HepG2 (cell line): ENCODE measurements around the gene CDX1. TPM values are rescaled to one million over a fixed set of nuclear protein-coding genes. Genes with fewer than 3 reads are reported as not detected.

Source experiments
- ATAC-seq: fragments of 200-7000 bp; cut with Tn5 transposase; 3 replicates; pipeline ENCODE4 v1.9.1; 2020; ENCODE audit warnings: mild to moderate bottlenecking, moderate library complexity
- BruUV-seq: library from RNA; stranded (reverse); fragments of 400-500 nt; replicated peaks from 2 replicates; lab custom pipeline; 2021; lab: Mats Ljungman, UMichigan
- CTCF ChIA-PET: fragments of 300-600 bp; formaldehyde crosslinking; extraction: SDS; loops from one replicate; lab custom pipeline; 2021; ENCODE audit warnings: low total read pairs, inconsistent platforms, low intra/inter-chr PET ratio; lab: Yijun Ruan, JAX
- POLR2A ChIA-PET: fragments of 350-600 bp; sonication (Branson Sonifier 250); formaldehyde crosslinking; loops from one replicate; lab custom pipeline; 2020; ENCODE audit warnings: antibody characterized with exemption, inconsistent platforms; lab: Yijun Ruan, JAX
- DNase-seq: peaks from one replicate; pipeline ENCODE4 v3.0.0-alpha.2; 2015; ENCODE audit warnings: low spot score
- FAIRE-seq: peaks from 3 replicates; lab custom pipeline; 2011; peaks lifted over from hg19 to GRCh38; lab: Jason Lieb, UNC
- H2AFZ ChIP-seq: one replicate; pipeline ENCODE4 v1.6.1; 2011; ENCODE audit warnings: low read length, inconsistent platforms
- H3K27ac ChIP-seq: fragments of 300-600 bp; 3 replicates; pipeline ENCODE4 v1.8.0; 2011; ENCODE audit warnings: mixed run types, mild to moderate bottlenecking, mixed read lengths, low read length, inconsistent platforms; ENCODE audit not compliant: insufficient read depth; ENCODE audit errors: extremely low read length
- H3K27me3 ChIP-seq, 2 experiments: fragments of 200-600 bp in 1 of 2; 2 replicates in 1 of 2; 3 replicates in 1 of 2; pipeline versions ENCODE4 v1.6.0 to v1.8.0; 2011; ENCODE audit warnings: low read length in 2 of 2, mild to moderate bottlenecking in 2 of 2, moderate library complexity in 2 of 2, inconsistent platforms in 1 of 2; ENCODE audit not compliant: insufficient read depth in 2 of 2, control insufficient read depth in 1 of 2
- H3K36me3 ChIP-seq, 2 experiments: fragments of 200-600 bp in 1 of 2; replicated peaks in 1 of 2; 2 replicates in 1 of 2; 3 replicates in 1 of 2; pipeline versions ENCODE4 v1.5.1 to v1.8.0; 2011; ENCODE audit warnings: low read length in 2 of 2, inconsistent platforms in 1 of 2; ENCODE audit not compliant: insufficient read depth in 2 of 2, control insufficient read depth in 1 of 2
- H3K4me1 ChIP-seq: 2 replicates; pipeline ENCODE4 v1.5.1; 2012; ENCODE audit warnings: low read length, inconsistent platforms; ENCODE audit not compliant: insufficient read depth
- H3K4me2 ChIP-seq: 2 replicates; pipeline ENCODE4 v1.6.0; 2011; ENCODE audit warnings: low read depth, low read length, inconsistent platforms
- H3K4me3 ChIP-seq, 3 experiments: fragments of 200-600 bp in 1 of 3; sonication (generic), shearing (Covaris generic) in 1 of 3; replicated peaks in 1 of 3; 2 replicates each; pipeline ENCODE4 v1.5.1; 2011 to 2016; ENCODE audit warnings: low read length in 3 of 3, inconsistent platforms in 2 of 3, low read depth in 2 of 3, mild to moderate bottlenecking in 2 of 3, control low read depth in 1 of 3, mixed read lengths in 1 of 3; ENCODE audit not compliant: insufficient read depth in 1 of 3
- H3K79me2 ChIP-seq: one replicate; pipeline ENCODE4 v1.6.1; 2011; ENCODE audit warnings: low read length, inconsistent platforms; ENCODE audit not compliant: insufficient read depth
- H3K9ac ChIP-seq: 2 replicates; pipeline ENCODE4 v1.6.0; 2011; ENCODE audit warnings: mild to moderate bottlenecking, low read depth, low read length, inconsistent platforms; ENCODE audit not compliant: insufficient read depth
- H3K9me3 ChIP-seq: 2 replicates; pipeline ENCODE4 v1.5.1; 2012; ENCODE audit warnings: mild to moderate bottlenecking, low read length
- H4K20me1 ChIP-seq: 2 replicates; pipeline ENCODE4 v1.6.0; 2011; ENCODE audit warnings: inconsistent platforms, mild to moderate bottlenecking, low read length, moderate library complexity; ENCODE audit not compliant: insufficient read depth
- DNMT3B ChIP-seq: conservative IDR thresholded peaks from 2 replicates; pipeline ENCODE4 v1.6.1; 2016; ENCODE audit warnings: missing biosample characterization, control low read depth
- MAFG ChIP-seq: sonication (generic); formaldehyde crosslinking; IDR thresholded peaks from 2 replicates; pipeline ENCODE4 v1.5.1; 2020; ENCODE audit warnings: mild to moderate bottlenecking, missing genetic modification reagents
- MTA1 ChIP-seq: sonication (generic); formaldehyde crosslinking; IDR thresholded peaks from 2 replicates; pipeline ENCODE4 v1.4.0; 2020; ENCODE audit warnings: missing genetic modification reagents, mild to moderate bottlenecking, borderline replicate concordance
- NR2C2 ChIP-seq: sonication (generic); formaldehyde crosslinking; IDR thresholded peaks from 2 replicates; pipeline ENCODE4 v1.4.0; 2020; ENCODE audit warnings: missing genetic modification reagents, mild to moderate bottlenecking, moderate library complexity, borderline replicate concordance
- PCBP1 ChIP-seq: fragments of 200-400 bp; formaldehyde crosslinking; IDR thresholded peaks from 2 replicates; pipeline ENCODE4 v1.6.1; 2017; ENCODE audit warnings: mild to moderate bottlenecking, low read depth, low read length, borderline replicate concordance
- PHF5A ChIP-seq: IDR thresholded peaks from one replicate; pipeline ENCODE4 v1.6.1; 2018; ENCODE audit warnings: low read depth, missing genetic modification reagents; ENCODE audit not compliant: unreplicated experiment
- SNRNP70 ChIP-seq: fragments of 200-400 bp; formaldehyde crosslinking; IDR thresholded peaks from 2 replicates; pipeline ENCODE4 v1.6.1; 2017; ENCODE audit warnings: mild to moderate bottlenecking, low read depth, low read length, moderate library complexity
- SOX6 ChIP-seq, 2 experiments: fragments of 450-650 bp in 1 of 2; sonication (generic) in 1 of 2; formaldehyde crosslinking in 1 of 2; IDR thresholded peaks; 2 replicates each; pipeline versions ENCODE4 v1.4.0 to v1.6.1; 2017 to 2020; ENCODE audit warnings: antibody characterized with exemption in 1 of 2, mild to moderate bottlenecking in 1 of 2, missing genetic modification reagents in 1 of 2
- SYNCRIP ChIP-seq: fragments of 200-400 bp; formaldehyde crosslinking; IDR thresholded peaks from 2 replicates; pipeline ENCODE4 v1.6.1; 2018; ENCODE audit warnings: mild to moderate bottlenecking, low read depth, low read length; ENCODE audit not compliant: insufficient read depth
- ZNF207 ChIP-seq: fragments of 450-650 bp; IDR thresholded peaks from 2 replicates; pipeline ENCODE4 v1.6.1; 2016; ENCODE audit warnings: antibody characterized with exemption, borderline replicate concordance
- ZNF7 ChIP-seq: IDR thresholded peaks from 2 replicates; pipeline ENCODE4 v1.6.1; 2016; ENCODE audit warnings: missing biosample characterization, missing genetic modification reagents
- ZNF761 ChIP-seq: sonication (generic); formaldehyde crosslinking; conservative IDR thresholded peaks from 2 replicates; pipeline ENCODE4 v1.4.0; 2020; ENCODE audit warnings: mild to moderate bottlenecking, missing genetic modification reagents
- WGBS: methylation state at CpG from one replicate; pipeline ENCODE4 v1.1.6; 2017; ENCODE audit warnings: low lambda C conversion rate; 5-methylcytosine and 5-hydroxymethylcytosine counted together
- in situ Hi-C: cut with HindIII; loops from 2 replicates; pipeline ENCODE4 v1.10.0; 2017; ENCODE audit warnings: low pct_unique_long_range_greater_than_20kb; ENCODE audit not compliant: extremely low pct_ligation_motif_present
- intact Hi-C: fragments of 100-400 bp; cut with micrococcal nuclease; formaldehyde crosslinking; loops from one replicate; pipeline ENCODE4 v1.10.0; 2022; ENCODE audit not compliant: unreplicated experiment
- polyA plus RNA-seq, 8 experiments: library from polyadenylated mRNA; depleted of rRNA in 3 of 8; stranded (reverse) in 7 of 8; unstranded in 1 of 8; fragments of >200 nt; fragmentation: Illumina TruSeq in 4 of 8; extraction: Trizol in 4 of 8; gene quantifications; 2 replicates each; pipeline versions ENCODE4 v1.2.1 to v1.2.3, GENCODE V29; 2011 to 2016; ENCODE audit warnings: low read depth in 4 of 8, missing spikeins in 1 of 8, mixed read lengths in 1 of 8; ENCODE audit not compliant: insufficient read depth in 1 of 8
- total RNA-seq, 5 experiments: library from RNA; depleted of rRNA; stranded (reverse); fragments of >200 nt; fragmentation: Illumina TruSeq; extraction: Trizol; gene quantifications; 2 replicates each; pipeline ENCODE4 v1.2.3, GENCODE V29; 2016; ENCODE audit warnings: low read depth in 1 of 5
- TF ChIP-seq, protein P1 (sequence below): IDR thresholded peaks from 2 replicates; pipeline ENCODE4 v1.6.1; 2012; ENCODE audit warnings: low read length, improper control_type of control experiment
- TF ChIP-seq, protein P2 (sequence below): sonication (generic); formaldehyde crosslinking; IDR thresholded peaks from 2 replicates; pipeline ENCODE4 v1.4.0; 2020; ENCODE audit warnings: missing genetic modification reagents

CDX1 gene
- total and polyA plus RNA-seq, 2 of the 13 experiments (the other 11 are each of a cell fraction or from before 2014, with no cell fraction given): not detected

DNA sequence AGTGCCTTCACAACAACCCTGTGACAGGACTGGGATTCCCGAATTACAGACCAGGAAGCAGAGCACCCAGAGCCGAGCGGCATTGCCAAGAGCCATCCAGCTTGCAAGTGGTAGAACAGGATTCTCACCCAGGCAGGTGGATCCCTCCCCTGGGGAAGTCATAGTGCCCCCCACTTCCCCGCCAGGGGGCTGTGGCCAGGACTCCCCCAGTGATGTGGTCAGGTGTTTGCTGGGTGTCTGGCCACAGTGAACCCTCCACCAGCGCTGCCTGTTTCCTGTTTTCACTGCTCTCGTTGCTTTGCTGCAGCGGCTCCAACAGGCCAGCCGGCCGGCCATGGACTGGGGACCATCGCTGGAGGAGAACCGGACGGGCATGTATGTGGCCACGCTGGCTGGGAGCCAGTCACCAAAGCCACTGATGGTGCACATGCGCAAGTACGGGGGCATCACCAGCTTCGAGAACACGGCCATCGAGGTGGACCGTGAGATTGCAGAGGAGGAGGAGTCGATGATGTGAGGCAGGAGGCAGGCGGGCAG, 42.6 kb downstream of the CDX1 start (continued):
- TF ChIP-seq SNRNP70: no peak
- TF ChIP-seq SOX6 (IDR thresholded peaks at IDR 0.05): no peak
- TF ChIP-seq SOX6 (CRISPR knock-in tag; IDR thresholded peaks at IDR 0.05): no peak
- TF ChIP-seq NR2C2 (CRISPR knock-in tag): no peak

DNA sequence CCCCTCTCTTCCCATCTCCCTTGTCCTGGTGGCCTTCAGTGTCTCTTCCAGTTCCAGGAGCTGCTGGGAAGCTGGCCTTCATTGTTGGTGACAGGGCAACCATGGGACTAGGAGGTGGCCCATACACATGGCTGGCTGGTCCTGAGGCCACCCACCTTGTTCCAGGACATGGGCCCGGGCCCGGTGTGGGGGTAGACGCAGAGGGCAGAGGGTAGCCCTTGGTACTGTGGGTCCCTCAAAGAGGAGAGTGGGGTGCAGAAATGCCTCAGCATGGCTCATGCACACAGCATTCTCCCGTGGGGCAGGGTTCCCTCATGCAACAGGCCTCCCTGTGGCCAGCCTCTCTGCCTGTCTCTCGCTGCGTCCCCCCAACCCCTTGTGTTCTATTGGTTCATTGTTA, 44.1 kb downstream of the CDX1 start:
- in situ Hi-C loops: no loop called here
- FAIRE-seq: no peak

More for the DNA sequence above, 44.1 kb downstream of the CDX1 start:
- no peak for DNase-seq
- H3K27ac ChIP-seq: no peak overlapping the region
- intact Hi-C loops: no loop called here
- peaks cover 12 to 77% of the 10 kb centered on the region in 2 experiments; a peak in 4 of 5 replicates for H3K27me3 ChIP-seq
- H3K9ac ChIP-seq: no peak overlapping the region
- no peak overlapping the region for H2AFZ ChIP-seq
- ATAC-seq: no peak
- no peak overlapping the region for H3K4me2 ChIP-seq
- no peaks in the 10 kb centered on the region for H3K9me3 ChIP-seq
- CTCF ChIA-PET: no interaction called here
- no peaks in the 10 kb centered on the region for H3K36me3 ChIP-seq
- H3K4me1 ChIP-seq: peaks cover 3% of the 10 kb centered on the region
- TF ChIP-seq PCBP1: no peak
- TF ChIP-seq ZNF761 (CRISPR knock-in tag): no peak
- TF ChIP-seq SYNCRIP: no peak
- no peak for TF ChIP-seq MAFG (CRISPR knock-in tag)
- TF ChIP-seq ZNF207: no peak
- TF ChIP-seq ZNF7 (CRISPR knock-in tag): no peak
- no peak for TF ChIP-seq PHF5A (CRISPR knock-in tag)
- TF ChIP-seq DNMT3B (CRISPR knock-in tag): no peak
- TF ChIP-seq, protein P1, sequence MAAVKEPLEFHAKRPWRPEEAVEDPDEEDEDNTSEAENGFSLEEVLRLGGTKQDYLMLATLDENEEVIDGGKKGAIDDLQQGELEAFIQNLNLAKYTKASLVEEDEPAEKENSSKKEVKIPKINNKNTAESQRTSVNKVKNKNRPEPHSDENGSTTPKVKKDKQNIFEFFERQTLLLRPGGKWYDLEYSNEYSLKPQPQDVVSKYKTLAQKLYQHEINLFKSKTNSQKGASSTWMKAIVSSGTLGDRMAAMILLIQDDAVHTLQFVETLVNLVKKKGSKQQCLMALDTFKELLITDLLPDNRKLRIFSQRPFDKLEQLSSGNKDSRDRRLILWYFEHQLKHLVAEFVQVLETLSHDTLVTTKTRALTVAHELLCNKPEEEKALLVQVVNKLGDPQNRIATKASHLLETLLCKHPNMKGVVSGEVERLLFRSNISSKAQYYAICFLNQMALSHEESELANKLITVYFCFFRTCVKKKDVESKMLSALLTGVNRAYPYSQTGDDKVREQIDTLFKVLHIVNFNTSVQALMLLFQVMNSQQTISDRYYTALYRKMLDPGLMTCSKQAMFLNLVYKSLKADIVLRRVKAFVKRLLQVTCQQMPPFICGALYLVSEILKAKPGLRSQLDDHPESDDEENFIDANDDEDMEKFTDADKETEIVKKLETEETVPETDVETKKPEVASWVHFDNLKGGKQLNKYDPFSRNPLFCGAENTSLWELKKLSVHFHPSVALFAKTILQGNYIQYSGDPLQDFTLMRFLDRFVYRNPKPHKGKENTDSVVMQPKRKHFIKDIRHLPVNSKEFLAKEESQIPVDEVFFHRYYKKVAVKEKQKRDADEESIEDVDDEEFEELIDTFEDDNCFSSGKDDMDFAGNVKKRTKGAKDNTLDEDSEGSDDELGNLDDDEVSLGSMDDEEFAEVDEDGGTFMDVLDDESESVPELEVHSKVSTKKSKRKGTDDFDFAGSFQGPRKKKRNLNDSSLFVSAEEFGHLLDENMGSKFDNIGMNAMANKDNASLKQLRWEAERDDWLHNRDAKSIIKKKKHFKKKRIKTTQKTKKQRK: no peak
- TF ChIP-seq, protein P2, sequence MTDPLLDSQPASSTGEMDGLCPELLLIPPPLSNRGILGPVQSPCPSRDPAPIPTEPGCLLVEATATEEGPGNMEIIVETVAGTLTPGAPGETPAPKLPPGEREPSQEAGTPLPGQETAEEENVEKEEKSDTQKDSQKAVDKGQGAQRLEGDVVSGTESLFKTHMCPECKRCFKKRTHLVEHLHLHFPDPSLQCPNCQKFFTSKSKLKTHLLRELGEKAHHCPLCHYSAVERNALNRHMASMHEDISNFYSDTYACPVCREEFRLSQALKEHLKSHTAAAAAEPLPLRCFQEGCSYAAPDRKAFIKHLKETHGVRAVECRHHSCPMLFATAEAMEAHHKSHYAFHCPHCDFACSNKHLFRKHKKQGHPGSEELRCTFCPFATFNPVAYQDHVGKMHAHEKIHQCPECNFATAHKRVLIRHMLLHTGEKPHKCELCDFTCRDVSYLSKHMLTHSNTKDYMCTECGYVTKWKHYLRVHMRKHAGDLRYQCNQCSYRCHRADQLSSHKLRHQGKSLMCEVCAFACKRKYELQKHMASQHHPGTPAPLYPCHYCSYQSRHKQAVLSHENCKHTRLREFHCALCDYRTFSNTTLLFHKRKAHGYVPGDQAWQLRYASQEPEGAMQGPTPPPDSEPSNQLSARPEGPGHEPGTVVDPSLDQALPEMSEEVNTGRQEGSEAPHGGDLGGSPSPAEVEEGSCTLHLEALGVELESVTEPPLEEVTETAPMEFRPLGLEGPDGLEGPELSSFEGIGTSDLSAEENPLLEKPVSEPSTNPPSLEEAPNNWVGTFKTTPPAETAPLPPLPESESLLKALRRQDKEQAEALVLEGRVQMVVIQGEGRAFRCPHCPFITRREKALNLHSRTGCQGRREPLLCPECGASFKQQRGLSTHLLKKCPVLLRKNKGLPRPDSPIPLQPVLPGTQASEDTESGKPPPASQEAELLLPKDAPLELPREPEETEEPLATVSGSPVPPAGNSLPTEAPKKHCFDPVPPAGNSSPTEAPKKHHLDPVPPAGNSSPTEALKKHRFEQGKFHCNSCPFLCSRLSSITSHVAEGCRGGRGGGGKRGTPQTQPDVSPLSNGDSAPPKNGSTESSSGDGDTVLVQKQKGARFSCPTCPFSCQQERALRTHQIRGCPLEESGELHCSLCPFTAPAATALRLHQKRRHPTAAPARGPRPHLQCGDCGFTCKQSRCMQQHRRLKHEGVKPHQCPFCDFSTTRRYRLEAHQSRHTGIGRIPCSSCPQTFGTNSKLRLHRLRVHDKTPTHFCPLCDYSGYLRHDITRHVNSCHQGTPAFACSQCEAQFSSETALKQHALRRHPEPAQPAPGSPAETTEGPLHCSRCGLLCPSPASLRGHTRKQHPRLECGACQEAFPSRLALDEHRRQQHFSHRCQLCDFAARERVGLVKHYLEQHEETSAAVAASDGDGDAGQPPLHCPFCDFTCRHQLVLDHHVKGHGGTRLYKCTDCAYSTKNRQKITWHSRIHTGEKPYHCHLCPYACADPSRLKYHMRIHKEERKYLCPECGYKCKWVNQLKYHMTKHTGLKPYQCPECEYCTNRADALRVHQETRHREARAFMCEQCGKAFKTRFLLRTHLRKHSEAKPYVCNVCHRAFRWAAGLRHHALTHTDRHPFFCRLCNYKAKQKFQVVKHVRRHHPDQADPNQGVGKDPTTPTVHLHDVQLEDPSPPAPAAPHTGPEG (CRISPR knock-in tag): no peak
- no peak for TF ChIP-seq MTA1 (CRISPR knock-in tag)
- H3K4me3 ChIP-seq: no peak overlapping the region
- H3K79me2 ChIP-seq: no peaks in the 10 kb centered on the region
- H4K20me1 ChIP-seq: no peaks in the 10 kb centered on the region
- no TSS peak for BruUV-seq
- POLR2A ChIA-PET: no interaction called here
- WGBS: 36% methylated on average over 5 of the region's 6 CpGs
